Gastrocnemius medialis (tissue), 4 donors: ENCODE data around the gene HIVEP2.

Experiments
- CTCF ChIP-seq, 5 experiments: fragments of 450-650 bp in 3 of 5; fragments of 200-600 bp in 2 of 5; sonication (generic) in 2 of 5; IDR thresholded peaks in 4 of 5; conservative IDR thresholded peaks in 1 of 5; 1 replicate in 4 of 5; 2 replicates in 1 of 5; pipeline ENCODE4 v1.5.1; 2016 to 2019; ENCODE audit warnings: antibody characterized with exemption in 5 of 5, mild to moderate bottlenecking in 3 of 5, moderate library complexity in 3 of 5
- POLR2A ChIP-seq, 2 donors: fragments of 450-650 bp; IDR thresholded peaks; one replicate each; pipeline ENCODE4 v1.6.1; 2017; ENCODE audit warnings: antibody characterized with exemption in 2 of 2, mild to moderate bottlenecking in 2 of 2, moderate library complexity in 2 of 2

- no peak for TF ChIP-seq CTCF (IDR thresholded peaks at IDR 0.05 in 4 of 5, conservative IDR thresholded peaks at IDR 0.05 in 1 of 5)
- no peak for TF ChIP-seq POLR2A (IDR thresholded peaks at IDR 0.05)
Measured at GRCh38 chr6:142835787-142836535, 109.0 kb downstream of the HIVEP2 start.
